Stimulated activated CD8-positive, alpha-beta memory T cell treated with anti-CD3 and anti-CD28 coated beads, Interleukin-4, amount 100 ng/mL, for 4 hours (primary cell): ENCODE measurements around the gene GLB1L2.
"Not testable (repeated sequence)": the region's sequence is repeated elsewhere in the genome, so short reads cannot be mapped to it uniquely, and the experiment has no call there.

Source experiments
- DNase-seq, 2 donors: peaks; one replicate each; pipeline ENCODE4 v3.0.0-alpha.2; 2020; ENCODE audit warnings: low read depth in 2 of 2, low spot score in 1 of 2

Gene GLB1L2

GRCh38 chr11:134331354-134332188, at the start of gene GLB1L2:
Gene GLB1L2 (plus strand): TSS chr11:134331988. CDS start chr11:134332062, 74 bp downstream.
- peak; percentile 46 to 66 for DNase-seq

- no peak for DNase-seq
Measured at GRCh38 chr11:134282121-134283045, 49.4 kb upstream of the GLB1L2 start.

DNA sequence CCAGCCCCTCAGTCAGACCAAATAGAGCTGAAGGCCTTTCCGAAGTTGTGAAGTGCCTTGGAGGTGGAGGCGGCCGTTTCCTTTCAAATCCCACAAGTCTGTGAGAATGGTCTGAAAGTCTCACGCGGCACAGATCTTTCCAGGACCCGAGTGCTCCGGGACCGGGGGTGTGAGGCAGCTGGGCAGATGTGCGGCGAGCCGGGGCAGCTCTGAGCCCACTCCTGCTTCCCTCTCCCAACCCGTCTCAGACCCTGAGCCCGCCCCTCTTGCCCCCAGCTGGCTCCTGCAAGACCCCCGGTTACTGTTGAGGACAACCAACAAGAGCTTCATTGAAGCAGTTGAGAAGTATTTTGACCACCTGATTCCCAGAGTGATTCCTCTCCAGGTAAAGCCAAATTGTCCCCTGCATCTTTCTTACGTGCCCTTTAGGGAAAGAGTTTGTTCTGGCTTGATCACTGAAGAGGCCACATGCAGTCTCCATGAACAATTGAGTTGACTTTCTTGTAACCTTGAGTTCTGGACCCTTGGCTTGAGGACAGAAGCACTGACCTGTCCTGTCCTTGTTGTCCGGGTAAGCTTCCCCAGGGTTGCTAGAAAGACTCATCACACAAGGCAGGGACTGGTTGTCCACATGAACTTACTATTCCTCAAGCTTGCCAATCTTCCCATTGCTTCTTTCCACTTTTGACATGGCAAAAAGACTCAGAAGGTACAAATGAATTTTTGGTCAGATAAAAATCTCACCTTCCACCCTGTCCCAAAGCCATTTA, 48.1 kb upstream of the GLB1L2 start:
- no peak for DNase-seq

- DNase-seq, result not testable (repeated sequence)
Measured at GRCh38 chr11:134284349-134284748, 47.4 kb upstream of the GLB1L2 start.

DNA sequence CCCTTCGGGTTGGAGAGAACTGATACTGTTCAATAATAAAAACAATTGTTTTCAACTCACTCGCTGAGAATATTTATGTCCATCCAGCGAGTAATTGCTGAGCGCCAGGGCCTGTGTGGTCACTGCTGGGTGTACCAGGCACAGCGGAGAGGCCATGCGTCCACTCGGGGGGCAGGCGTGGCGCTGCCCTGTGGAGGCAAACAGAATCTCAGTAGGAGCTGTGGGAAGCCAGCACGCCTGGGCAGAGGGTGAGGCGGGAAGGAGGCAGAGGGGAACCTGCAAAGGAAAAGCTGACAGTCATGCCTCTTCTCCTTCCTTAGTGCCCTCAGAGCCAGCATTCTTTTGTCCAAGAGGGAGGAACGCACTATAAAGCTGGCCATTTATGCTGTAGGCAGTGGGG, 44.2 kb upstream of the GLB1L2 start:
- DNase-seq, result no peak

DNA sequence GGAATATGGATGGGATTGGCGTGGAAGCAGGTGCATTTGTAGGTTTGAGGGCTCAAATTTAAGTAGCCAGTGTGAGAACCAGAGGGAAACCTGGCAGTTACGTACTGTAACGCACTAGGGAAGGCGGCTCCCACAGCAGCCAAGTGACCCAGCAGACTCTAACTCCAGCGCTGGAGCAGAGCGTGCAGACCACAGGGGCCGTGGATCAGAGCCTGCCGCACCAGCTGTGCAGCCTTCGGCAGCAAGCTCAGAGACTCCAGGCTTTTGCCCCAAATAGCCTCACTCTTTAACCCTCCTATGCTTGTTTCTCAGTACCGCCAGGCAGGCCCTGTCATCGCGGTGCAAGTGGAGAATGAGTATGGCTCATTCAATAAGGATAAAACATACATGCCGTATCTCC, 43.3 kb upstream of the GLB1L2 start:
- DNase-seq, result no peak

DNA sequence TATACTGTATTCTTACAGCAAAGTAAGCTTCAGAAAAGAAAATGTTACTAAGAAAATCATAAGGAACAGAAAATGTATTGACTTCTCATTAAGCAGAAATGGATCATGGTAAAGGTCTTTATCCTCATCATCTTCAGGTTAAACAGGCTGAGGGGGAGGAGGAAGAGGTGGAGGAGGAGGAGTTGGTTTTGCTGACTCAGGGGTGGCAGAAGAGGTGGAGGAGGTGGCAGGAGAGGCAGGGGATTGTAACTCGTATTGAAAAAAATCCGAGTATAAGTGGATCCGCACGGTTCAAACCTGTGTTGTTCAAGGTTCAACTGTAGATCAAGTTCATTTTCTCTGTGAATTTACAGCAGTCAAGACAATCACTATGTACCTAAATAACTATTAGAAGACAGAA, 42.6 kb upstream of the GLB1L2 start:
- no peak for DNase-seq

- DNase-seq, result no peak
Measured at GRCh38 chr11:134289789-134290188, 42.0 kb upstream of the GLB1L2 start.

DNA sequence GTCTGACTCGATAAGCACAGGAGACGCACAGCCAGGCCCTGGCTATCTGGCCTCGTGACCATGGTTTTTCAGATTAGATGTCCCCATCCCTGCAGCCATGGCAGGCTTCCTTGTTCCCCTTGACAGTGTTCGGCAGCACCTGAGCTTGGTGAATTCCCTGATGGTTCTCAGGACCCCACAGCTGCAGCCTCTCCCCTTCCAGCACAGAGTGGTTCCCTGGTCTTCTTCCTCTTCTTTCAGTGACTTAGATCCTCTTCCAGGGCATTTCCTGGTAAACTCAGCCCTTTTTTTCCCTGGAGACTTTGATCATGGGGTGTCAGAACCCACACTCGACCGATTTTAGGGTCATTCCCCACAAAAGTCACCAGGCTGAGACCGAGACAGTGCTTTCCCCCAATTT, 41.1 kb upstream of the GLB1L2 start:
- DNase-seq, result no peak

GRCh38 chr11:134291196-134291595, 40.6 kb upstream of the GLB1L2 start:
- DNase-seq, result no peak

- no peak for DNase-seq
Measured at GRCh38 chr11:134292661-134293060, 39.1 kb upstream of the GLB1L2 start.

- DNase-seq, result no peak
Measured at GRCh38 chr11:134293119-134294113, 38.4 kb upstream of the GLB1L2 start.

GRCh38 chr11:134294664-134295063, 37.1 kb upstream of the GLB1L2 start:
- DNase-seq, result no peak

DNA sequence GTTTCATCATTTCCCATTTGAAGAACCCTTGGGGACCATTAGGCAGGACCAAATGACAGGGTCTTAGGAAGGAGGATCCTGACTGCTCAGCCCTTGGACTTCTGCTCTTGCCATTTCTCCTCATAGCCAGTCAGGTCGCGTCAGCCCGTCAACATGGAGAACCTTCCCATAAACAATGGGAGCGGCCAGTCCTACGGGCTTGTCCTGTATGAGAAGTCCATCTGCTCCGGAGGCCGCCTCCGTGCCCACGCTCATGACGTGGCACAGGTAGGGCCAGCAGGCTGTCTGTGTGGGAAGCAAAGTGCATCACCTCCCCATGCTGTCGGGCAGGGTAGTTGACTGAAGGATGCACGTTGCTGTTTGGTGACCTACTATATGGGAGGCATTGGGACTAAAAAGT, 19.6 kb upstream of the GLB1L2 start:
- no peak for DNase-seq

DNA sequence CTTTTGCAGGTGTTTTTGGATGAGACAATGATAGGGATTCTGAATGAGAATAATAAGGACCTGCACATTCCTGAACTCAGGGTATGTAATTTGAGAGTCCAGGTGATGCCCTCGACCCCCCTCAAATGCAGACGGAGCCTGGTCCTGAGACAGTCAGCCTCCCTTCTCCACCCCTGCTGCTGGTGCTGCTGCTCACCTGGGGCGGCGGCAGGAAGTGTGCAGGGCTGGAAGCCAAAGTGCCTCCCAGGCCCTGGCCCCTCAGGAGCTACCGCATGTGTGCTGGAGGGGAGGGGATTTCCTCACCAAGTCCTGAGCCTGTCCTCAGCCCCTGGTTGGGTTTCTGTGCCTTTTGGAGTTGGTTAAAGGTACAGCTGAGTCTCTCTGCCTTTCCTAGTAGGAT, 19.0 kb upstream of the GLB1L2 start:
- DNase-seq, result no peak

DNA sequence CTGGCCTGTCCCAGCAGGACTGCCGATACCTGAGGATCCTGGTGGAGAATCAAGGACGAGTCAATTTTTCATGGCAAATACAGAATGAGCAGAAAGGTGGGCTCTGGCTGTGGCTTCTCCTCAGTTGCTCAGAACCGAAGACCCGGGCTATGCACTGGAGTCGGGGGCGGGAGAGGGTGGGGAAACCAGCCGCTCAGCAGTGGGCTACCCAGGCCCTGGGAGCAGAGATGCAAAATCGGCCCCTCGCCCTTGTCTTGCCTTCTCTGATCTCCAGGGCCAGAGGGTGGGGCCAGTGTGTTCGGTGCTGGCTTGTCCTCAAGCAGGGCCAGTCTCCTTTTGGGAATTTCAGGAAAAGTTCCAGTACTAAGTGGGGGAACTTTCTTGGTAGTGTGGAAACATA, 18.4 kb upstream of the GLB1L2 start:
- no peak for DNase-seq

GRCh38 chr11:134313821-134314607, 17.8 kb upstream of the GLB1L2 start:
- DNase-seq, result no peak

DNA sequence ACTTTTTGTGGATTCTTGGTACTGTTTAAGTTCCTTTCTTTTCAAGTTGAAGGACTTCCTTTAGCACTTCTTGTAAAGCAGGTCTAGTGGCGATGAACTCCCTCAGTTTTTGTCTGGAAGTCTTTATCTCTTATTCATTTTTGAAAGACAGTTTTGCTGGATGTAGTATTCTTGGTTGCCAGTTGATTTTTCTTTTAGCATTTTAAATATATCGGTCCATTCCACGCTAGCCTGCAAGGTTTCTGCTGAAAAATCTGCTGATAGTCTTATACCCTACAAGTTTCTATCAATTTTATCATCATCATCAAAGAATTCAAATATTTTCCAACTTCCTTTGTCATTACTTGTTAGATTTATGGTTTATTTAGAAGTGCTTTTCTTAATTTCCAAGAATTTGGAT, 14.7 kb upstream of the GLB1L2 start:
- DNase-seq, result no peak

GRCh38 chr11:134321373-134321772, 10.4 kb upstream of the GLB1L2 start:
- DNase-seq, result not testable (repeated sequence)
